Caco-2 (cell line): ENCODE data around the gene TMEM201. TPM values are rescaled to one million over a fixed set of nuclear protein-coding genes. Genes with fewer than 3 reads are reported as not detected.

Source experiments
- BruUV-seq: library from RNA; stranded (reverse); fragments of 400-500 nt; replicated peaks from 2 replicates; lab custom pipeline; 2021; lab: Mats Ljungman, UMichigan
- CTCF ChIA-PET: fragments of 300-600 bp; sonication (Branson Sonifier 250); formaldehyde crosslinking; loops from one replicate; lab custom pipeline; 2022; ENCODE audit warnings: antibody characterized with exemption; lab: Charles Lee
- POLR2A ChIA-PET: fragments of 300-600 bp; sonication (Branson Sonifier 250); formaldehyde crosslinking; loops from one replicate; lab custom pipeline; 2022; ENCODE audit warnings: antibody characterized with exemption; lab: Charles Lee
- DNase-seq, 2 experiments: peaks; one replicate each; pipeline versions ENCODE4 v3.0.0 to v3.0.0-alpha.2; 2020 to 2022
- H3K27me3 ChIP-seq: replicated peaks from 2 replicates; pipeline ENCODE4 v1.6.0; 2011; ENCODE audit warnings: low read length; ENCODE audit not compliant: control insufficient read depth, insufficient read depth
- H3K36me3 ChIP-seq: 2 replicates; pipeline ENCODE4 v1.5.1; 2011; ENCODE audit warnings: low read length; ENCODE audit not compliant: control insufficient read depth, insufficient read depth
- H3K4me1 ChIP-seq: fragments of 250-450 bp; sonication (Bioruptor Pico); 2 replicates; pipeline ENCODE4 v1.5.1; 2020; ENCODE audit warnings: mild to moderate bottlenecking
- H3K4me3 ChIP-seq: 2 replicates; pipeline ENCODE4 v1.5.1; 2011; ENCODE audit warnings: low read depth, mild to moderate bottlenecking, control low read depth, low read length
- H3K9me3 ChIP-seq: fragments of 250-450 bp; sonication (Bioruptor Pico); 2 replicates; pipeline ENCODE4 v1.5.1; 2020; ENCODE audit warnings: mild to moderate bottlenecking, moderate library complexity
- H3K27ac Mint-ChIP-seq: one replicate; pipeline ENCODE4 v1.8.0; 2022; ENCODE audit warnings: mixed read lengths; ENCODE audit not compliant: unreplicated experiment
- H3K27me3 Mint-ChIP-seq: one replicate; pipeline ENCODE4 v1.8.0; 2022; ENCODE audit warnings: mixed read lengths; ENCODE audit not compliant: insufficient read depth, unreplicated experiment
- H3K36me3 Mint-ChIP-seq: one replicate; pipeline ENCODE4 v1.8.0; 2022; ENCODE audit warnings: mild to moderate bottlenecking, mixed read lengths; ENCODE audit not compliant: insufficient read depth, unreplicated experiment
- H3K4me1 Mint-ChIP-seq: one replicate; pipeline ENCODE4 v1.8.0; 2022; ENCODE audit warnings: low read depth, mixed read lengths; ENCODE audit not compliant: unreplicated experiment
- H3K4me3 Mint-ChIP-seq: one replicate; pipeline ENCODE4 v1.8.0; 2022; ENCODE audit warnings: mild to moderate bottlenecking, moderate library complexity, mixed read lengths; ENCODE audit not compliant: unreplicated experiment
- H3K9me3 Mint-ChIP-seq: one replicate; pipeline ENCODE4 v1.8.0; 2022; ENCODE audit warnings: mixed read lengths; ENCODE audit not compliant: unreplicated experiment
- CTCF ChIP-seq, 2 experiments: fragments of 200-600 bp in 1 of 2; IDR thresholded peaks; 1 replicate in 1 of 2; 2 replicates in 1 of 2; pipeline versions ENCODE4 v1.5.1 to v1.8.0; 2011 to 2022; ENCODE audit warnings: antibody characterized with exemption in 1 of 2, control low read depth in 1 of 2, inconsistent platforms in 1 of 2, low read depth in 1 of 2, low read length in 1 of 2, mild to moderate bottlenecking in 1 of 2, moderate library complexity in 1 of 2; ENCODE audit not compliant: insufficient read depth in 1 of 2, severe bottlenecking in 1 of 2, unreplicated experiment in 1 of 2
- intact Hi-C: fragments of 100-400 bp; cut with micrococcal nuclease; formaldehyde crosslinking; loops from one replicate; pipeline ENCODE4 v1.10.0; 2022; ENCODE audit not compliant: unreplicated experiment
- total RNA-seq: library from RNA; stranded (reverse); gene quantifications from 2 replicates; pipeline ENCODE4 v1.2.3, GENCODE V29; 2022

TMEM201 gene
- total RNA-seq, 1 experiment from 2014 or later = 27.2 TPM

DNA sequence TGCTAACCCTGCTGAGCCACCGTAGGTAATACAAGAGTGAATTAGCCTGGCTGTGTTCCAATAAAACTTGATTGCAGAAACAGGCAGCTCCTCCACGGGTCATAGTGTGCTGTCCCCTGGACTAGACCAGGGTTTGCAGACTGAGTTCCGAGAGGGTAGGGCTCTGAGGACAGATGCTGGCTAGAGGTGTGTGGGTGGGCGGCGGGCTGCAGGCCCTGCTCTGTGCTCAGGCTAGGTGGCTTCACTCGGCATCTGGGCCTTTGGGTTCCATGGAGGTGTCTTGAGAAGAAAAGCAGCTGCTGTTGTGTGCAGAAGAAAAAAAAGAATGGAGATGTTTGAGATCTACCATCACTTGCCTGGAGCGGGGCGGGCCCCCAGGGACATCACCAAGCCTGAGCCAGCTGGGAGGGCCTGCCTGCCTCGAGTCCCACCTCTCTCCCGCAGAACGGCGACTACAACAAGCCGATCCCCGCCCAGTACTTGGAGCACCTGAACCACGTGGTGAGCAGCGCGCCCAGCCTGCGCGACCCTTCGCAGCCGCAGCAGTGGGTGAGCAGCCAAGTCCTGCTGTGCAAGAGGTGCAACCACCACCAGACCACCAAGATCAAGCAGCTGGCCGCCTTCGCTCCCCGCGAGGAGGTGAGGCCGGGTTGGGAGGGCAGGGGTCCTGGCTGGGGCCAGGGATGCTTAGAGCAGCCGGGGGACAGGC, 7.9 kb downstream of the TMEM201 start:
- Mint-ChIP-seq H3K4me1 (no peaks in the 10 kb centered on the region), H3K4me3 (no peak overlapping the region), H3K27ac (no peak overlapping the region), H3K9me3 (no peaks in the 10 kb centered on the region), H3K36me3 (peaks cover 13% of the 10 kb centered on the region), H3K27me3 (no peaks in the 10 kb centered on the region)
- intact Hi-C loops = no loop called here
- no peaks in the 10 kb centered on the region for H3K27me3 ChIP-seq
- CTCF ChIA-PET = no interaction called here
- H3K4me3 ChIP-seq = no peak overlapping the region
- POLR2A ChIA-PET = no interaction called here
- no peak for DNase-seq
- no peaks in the 10 kb centered on the region for H3K4me1 ChIP-seq
- H3K9me3 ChIP-seq = no peaks in the 10 kb centered on the region
- no TSS peak for BruUV-seq
- TF ChIP-seq CTCF (IDR thresholded peaks at IDR 0.05; ENCODE audit: insufficient read depth in 1 of 2, low read depth in 1 of 2, low read length in 1 of 2, severe bottlenecking in 1 of 2, unreplicated experiment in 1 of 2) = no peak
- H3K36me3 ChIP-seq = no peaks in the 10 kb centered on the region

- no peaks in the 10 kb centered on the region for H3K9me3 Mint-ChIP-seq
- no peaks in the 10 kb centered on the region for H3K9me3 ChIP-seq
- H3K4me1 ChIP-seq = no peaks in the 10 kb centered on the region
- H3K36me3 Mint-ChIP-seq = peaks cover 13% of the 10 kb centered on the region
- no TSS peak for BruUV-seq
- no peak for TF ChIP-seq CTCF (IDR thresholded peaks at IDR 0.05; ENCODE audit: insufficient read depth in 1 of 2, low read depth in 1 of 2, low read length in 1 of 2, severe bottlenecking in 1 of 2, unreplicated experiment in 1 of 2)
- no peaks in the 10 kb centered on the region for H3K36me3 ChIP-seq
- intact Hi-C loops = no loop called here
- H3K4me3 Mint-ChIP-seq = no peak overlapping the region
- no peak for DNase-seq
- no peaks in the 10 kb centered on the region for H3K27me3 Mint-ChIP-seq
- CTCF ChIA-PET = no interaction called here
- H3K27ac Mint-ChIP-seq = no peak overlapping the region
- H3K4me3 ChIP-seq = no peak overlapping the region
- no peaks in the 10 kb centered on the region for H3K4me1 Mint-ChIP-seq
- POLR2A ChIA-PET = no interaction called here
- no peaks in the 10 kb centered on the region for H3K27me3 ChIP-seq
These were observed 8.9 kb downstream of the TMEM201 start for GRCh38 chr1:9597361-9598315.

DNA sequence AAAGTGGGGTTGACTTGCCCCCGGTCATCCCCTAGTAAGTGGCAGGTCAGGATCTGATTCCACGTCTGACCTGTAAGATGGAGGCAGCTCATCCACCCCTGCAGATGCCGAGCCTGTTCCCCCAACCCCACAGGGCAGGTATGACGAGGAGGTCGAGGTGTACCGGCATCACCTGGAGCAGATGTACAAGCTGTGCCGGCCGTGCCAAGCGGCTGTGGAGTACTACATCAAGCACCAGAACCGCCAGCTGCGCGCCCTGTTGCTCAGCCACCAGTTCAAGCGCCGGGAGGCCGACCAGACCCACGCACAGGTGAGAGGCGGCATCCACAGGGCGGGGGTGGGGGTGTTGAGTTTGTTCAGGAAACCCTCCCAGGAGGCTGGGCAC, 9.6 kb downstream of the TMEM201 start:
- intact Hi-C loops = no loop called here
- no peaks in the 10 kb centered on the region for H3K27me3 ChIP-seq
- Mint-ChIP-seq H3K4me3 (no peak overlapping the region), H3K4me1 (no peaks in the 10 kb centered on the region), H3K36me3 (peaks cover 13% of the 10 kb centered on the region), H3K27ac (no peak overlapping the region), H3K27me3 (no peaks in the 10 kb centered on the region), H3K9me3 (no peaks in the 10 kb centered on the region)
- ChIA-PET POLR2A (no interaction called here), CTCF (no interaction called here)
- no TSS peak for BruUV-seq
- H3K4me1 ChIP-seq = no peaks in the 10 kb centered on the region
- no peaks in the 10 kb centered on the region for H3K36me3 ChIP-seq
- DNase-seq = no peak
- H3K9me3 ChIP-seq = no peaks in the 10 kb centered on the region
- H3K4me3 ChIP-seq = no peak overlapping the region
- TF ChIP-seq CTCF (IDR thresholded peaks at IDR 0.05; ENCODE audit: insufficient read depth in 1 of 2, low read depth in 1 of 2, low read length in 1 of 2, severe bottlenecking in 1 of 2, unreplicated experiment in 1 of 2) = no peak
